ENCODE measurements around the gene SLC7A8. TPM values are rescaled to one million over a fixed set of nuclear protein-coding genes. Genes with fewer than 3 reads are reported as not detected.
A peak's percentile ranks its signal among the peaks of the same experiment; 100 is the strongest.

SLC7A8 gene
- total RNA-seq, 1 donor from 2014 or later, result 1.1 TPM

GRCh38 chr14:23117371-23118020, 66.0 kb downstream of the SLC7A8 start:
- TF ChIP-seq, protein P1, sequence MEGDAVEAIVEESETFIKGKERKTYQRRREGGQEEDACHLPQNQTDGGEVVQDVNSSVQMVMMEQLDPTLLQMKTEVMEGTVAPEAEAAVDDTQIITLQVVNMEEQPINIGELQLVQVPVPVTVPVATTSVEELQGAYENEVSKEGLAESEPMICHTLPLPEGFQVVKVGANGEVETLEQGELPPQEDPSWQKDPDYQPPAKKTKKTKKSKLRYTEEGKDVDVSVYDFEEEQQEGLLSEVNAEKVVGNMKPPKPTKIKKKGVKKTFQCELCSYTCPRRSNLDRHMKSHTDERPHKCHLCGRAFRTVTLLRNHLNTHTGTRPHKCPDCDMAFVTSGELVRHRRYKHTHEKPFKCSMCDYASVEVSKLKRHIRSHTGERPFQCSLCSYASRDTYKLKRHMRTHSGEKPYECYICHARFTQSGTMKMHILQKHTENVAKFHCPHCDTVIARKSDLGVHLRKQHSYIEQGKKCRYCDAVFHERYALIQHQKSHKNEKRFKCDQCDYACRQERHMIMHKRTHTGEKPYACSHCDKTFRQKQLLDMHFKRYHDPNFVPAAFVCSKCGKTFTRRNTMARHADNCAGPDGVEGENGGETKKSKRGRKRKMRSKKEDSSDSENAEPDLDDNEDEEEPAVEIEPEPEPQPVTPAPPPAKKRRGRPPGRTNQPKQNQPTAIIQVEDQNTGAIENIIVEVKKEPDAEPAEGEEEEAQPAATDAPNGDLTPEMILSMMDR (IDR thresholded peaks at IDR 0.05; ENCODE audit: insufficient read depth, low read length, severe bottlenecking), result no peak

GRCh38 chr14:23115918-23116317, 67.5 kb downstream of the SLC7A8 start:
- no peak for FAIRE-seq
- no peak overlapping the region for H3K4me3 ChIP-seq (ENCODE audit: low read depth, low read length)
- no peaks in the 10 kb centered on the region for H3K27me3 ChIP-seq (ENCODE audit: control insufficient read depth, insufficient read depth, low read length)
- DNase-seq (ENCODE audit: low read depth), result no peak
- TF ChIP-seq, protein P1 (IDR thresholded peaks at IDR 0.05; ENCODE audit: insufficient read depth, low read length, severe bottlenecking), result no peak
- no peaks in the 10 kb centered on the region for H3K36me3 ChIP-seq (ENCODE audit: control insufficient read depth, insufficient read depth, low read length)

More at GRCh38 chr14:23117371-23118020, 66.0 kb downstream of the SLC7A8 start:
- DNase-seq (ENCODE audit: low read depth) (no peak), FAIRE-seq (no peak)
- Histone ChIP-seq H3K36me3 (ENCODE audit: control insufficient read depth, insufficient read depth, low read length) (no peaks in the 10 kb centered on the region), H3K4me3 (ENCODE audit: low read depth, low read length) (no peak overlapping the region), H3K27me3 (ENCODE audit: control insufficient read depth, insufficient read depth, low read length) (no peaks in the 10 kb centered on the region)

GRCh38 chr14:23115039-23115731, 68.3 kb downstream of the SLC7A8 start:
- no peak overlapping the region for H3K4me3 ChIP-seq (ENCODE audit: low read depth, low read length)
- TF ChIP-seq, protein P1 (IDR thresholded peaks at IDR 0.05; ENCODE audit: insufficient read depth, low read length, severe bottlenecking), result no peak
- no peak for FAIRE-seq

GRCh38 chr14:23114669-23115038, 68.8 kb downstream of the SLC7A8 start:
- FAIRE-seq, result no peak
- no peaks in the 10 kb centered on the region for H3K36me3 ChIP-seq (ENCODE audit: control insufficient read depth, insufficient read depth, low read length)
- DNase-seq (ENCODE audit: low read depth), result no peak
- TF ChIP-seq, protein P1 (IDR thresholded peaks at IDR 0.05; ENCODE audit: insufficient read depth, low read length, severe bottlenecking), result no peak
- peaks cover 2% of the 10 kb centered on the region for H3K27me3 ChIP-seq (ENCODE audit: control insufficient read depth, insufficient read depth, low read length)
- H3K4me3 ChIP-seq (ENCODE audit: low read depth, low read length), result no peak overlapping the region

More at GRCh38 chr14:23115039-23115731, 68.3 kb downstream of the SLC7A8 start:
- Histone ChIP-seq H3K36me3 (ENCODE audit: control insufficient read depth, insufficient read depth, low read length) (no peaks in the 10 kb centered on the region), H3K27me3 (ENCODE audit: control insufficient read depth, insufficient read depth, low read length) (peaks cover 2% of the 10 kb centered on the region)
- DNase-seq (ENCODE audit: low read depth), result peak; percentile 97

DNA sequence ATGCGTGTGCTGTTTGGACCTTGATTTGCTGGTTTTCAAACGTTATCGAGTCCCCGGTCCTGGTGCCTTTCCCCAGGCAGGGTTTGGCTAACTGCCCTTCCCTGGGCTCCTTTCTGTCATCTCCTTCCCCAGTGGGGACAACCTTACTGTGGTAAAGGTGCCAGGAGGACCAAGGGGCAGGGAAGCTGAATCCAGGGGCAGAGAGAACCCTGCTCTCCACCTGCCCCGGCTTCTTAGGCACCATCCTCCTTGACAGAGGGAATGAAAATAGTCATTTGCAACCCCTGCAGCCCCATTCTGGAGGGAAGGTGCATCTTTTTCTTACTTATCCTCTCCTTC, 69.4 kb downstream of the SLC7A8 start:
- DNase-seq (ENCODE audit: low read depth) (no peak), FAIRE-seq (no peak)
- H3K36me3 ChIP-seq (ENCODE audit: control insufficient read depth, insufficient read depth, low read length), result no peaks in the 10 kb centered on the region
- no peak overlapping the region for H3K4me3 ChIP-seq (ENCODE audit: low read depth, low read length)
- H3K27me3 ChIP-seq (ENCODE audit: control insufficient read depth, insufficient read depth, low read length), result peaks cover 2% of the 10 kb centered on the region
- TF ChIP-seq, protein P1 (IDR thresholded peaks at IDR 0.05; ENCODE audit: insufficient read depth, low read length, severe bottlenecking), result no peak

Data from bronchial epithelial cell (primary cell).